GM10248 (cell line): ENCODE measurements around the gene MAP3K14.

Experiments used
- CTCF ChIA-PET: fragments of 300-600 bp; sonication (Branson Sonifier 250); formaldehyde crosslinking; extraction: SDS; loops from one replicate; lab custom pipeline; 2021; ENCODE audit warnings: antibody characterized with exemption; lab: Yijun Ruan, JAX
- POLR2A ChIA-PET: fragments of 350-650 bp; sonication (Branson Sonifier 250); formaldehyde crosslinking; extraction: SDS; loops from one replicate; lab custom pipeline; 2020; ENCODE audit warnings: antibody characterized with exemption; lab: Yijun Ruan, JAX
- DNase-seq: peaks from one replicate; pipeline ENCODE4 v3.0.0; 2012; ENCODE audit errors: extremely low spot score
- CTCF ChIP-seq: IDR thresholded peaks from 2 replicates; pipeline ENCODE4 v1.5.1; 2012; ENCODE audit warnings: mild to moderate bottlenecking, low read depth; ENCODE audit errors: extremely low read depth, missing control alignments, control extremely low read depth

Gene MAP3K14

GRCh38 chr17:45339646-45340605 lies 23.1 kb upstream of the MAP3K14 start:
- POLR2A ChIA-PET, result no interaction called here
- CTCF ChIA-PET, result interaction anchor here (0.7 to 1.7 kb wide), 3 partner anchors 9 to 63 kb away, joined by 3 to 5 read pairs (median 3); no protein-coding TSS in a partner anchor

GRCh38 chr17:45338996-45339535 lies 22.2 kb upstream of the MAP3K14 start:
- no peak for TF ChIP-seq CTCF
- DNase-seq, result no peak
- ChIA-PET CTCF (interaction anchor here (0.9 to 1.5 kb wide), 2 partner anchors 13 to 62 kb away, joined by 3 to 5 read pairs; no protein-coding TSS in a partner anchor), POLR2A (no interaction called here)

More at GRCh38 chr17:45339646-45340605, 23.1 kb upstream of the MAP3K14 start:
- TF ChIP-seq CTCF, result no peak
- DNase-seq, result no peak

DNA sequence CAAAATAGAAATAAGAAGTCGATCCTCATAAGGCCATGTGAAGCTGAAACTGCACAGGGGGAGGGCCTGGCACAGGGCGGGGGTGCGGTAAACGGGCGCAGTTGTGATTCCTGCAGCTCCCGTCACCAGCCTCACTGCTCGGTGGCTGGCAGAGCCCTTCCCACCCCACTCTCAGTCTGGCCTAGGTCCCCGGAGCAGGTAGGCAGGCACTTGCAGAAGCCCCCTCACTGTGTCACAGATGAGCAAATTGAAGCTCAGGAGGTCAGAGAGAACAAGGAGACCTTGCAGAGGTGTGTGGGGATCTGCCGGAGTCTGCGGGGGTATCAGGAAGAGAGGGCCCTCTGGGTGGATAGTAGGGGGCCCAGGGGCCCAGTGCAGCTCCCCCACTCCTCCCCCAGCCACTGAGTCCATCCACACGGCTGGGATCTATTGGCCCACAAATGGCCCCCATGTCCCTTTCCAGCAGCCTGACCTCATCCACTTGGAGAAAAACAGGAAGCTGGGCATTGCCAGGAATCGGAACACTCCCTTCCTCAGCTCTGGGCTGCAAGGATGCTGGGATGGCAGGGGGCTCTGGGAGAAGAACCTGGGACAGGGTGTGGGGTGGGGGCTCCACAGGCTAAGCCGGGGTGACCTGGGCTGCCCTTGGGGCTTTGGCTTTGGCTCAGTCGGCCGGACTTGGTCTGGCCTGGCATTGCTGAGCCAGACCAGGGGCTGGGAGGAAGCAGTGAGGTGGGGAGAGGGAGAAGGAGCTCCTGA lies 21.4 kb upstream of the MAP3K14 start:
- no peak for TF ChIP-seq CTCF
- ChIA-PET CTCF (interaction anchor here (0.9 to 1.5 kb wide), 3 partner anchors 12 to 119 kb away, joined by 3 to 5 read pairs (median 3); no protein-coding TSS in a partner anchor), POLR2A (no interaction called here)
- no peak for DNase-seq

DNA sequence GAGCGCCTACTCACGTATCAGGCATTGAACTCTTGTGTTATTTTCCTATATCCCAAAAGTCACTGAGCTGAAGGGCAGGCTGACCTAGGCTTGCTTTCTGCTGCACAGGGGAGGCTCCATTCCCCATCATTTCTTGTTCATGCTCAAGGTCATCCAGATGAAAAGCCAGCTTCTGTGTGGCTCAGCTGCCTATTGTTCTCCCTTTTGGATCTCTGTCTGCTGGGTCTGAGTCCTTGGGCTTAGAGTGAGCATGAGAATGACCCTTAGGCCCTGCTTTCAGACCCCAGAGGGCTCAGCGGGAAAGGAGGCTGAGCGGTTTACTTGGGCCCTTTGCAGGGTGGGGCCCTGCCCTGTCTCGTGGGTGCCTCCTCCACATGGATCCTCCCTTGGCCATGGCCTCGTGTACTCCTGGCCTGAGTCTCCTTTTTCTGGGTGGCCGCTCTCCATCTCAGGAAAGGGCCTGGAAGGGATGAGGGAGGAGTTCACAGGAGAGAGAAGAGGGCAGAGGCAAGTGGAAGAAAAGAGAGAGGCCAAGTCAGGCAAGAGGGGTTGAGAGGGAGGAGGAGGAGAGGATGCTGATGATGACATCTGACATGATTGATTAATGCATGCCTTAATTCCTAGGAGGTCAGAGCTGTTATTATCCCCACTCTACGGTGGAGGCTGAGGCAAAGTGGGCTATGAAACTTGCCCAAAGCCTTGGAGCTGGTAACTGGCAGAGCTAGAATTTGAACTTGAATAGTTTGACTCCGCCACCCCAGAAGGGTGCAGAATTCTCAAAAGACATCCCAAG lies 19.8 kb upstream of the MAP3K14 start:
- ChIA-PET POLR2A (interaction anchor here (1.2 kb wide), 1 partner anchor 37 kb away, joined by 3 read pairs; no protein-coding TSS in a partner anchor), CTCF (interaction anchor here (1.2 to 2.0 kb wide), 3 partner anchors 10 to 49 kb away, joined by 3 to 5 read pairs (median 4); no protein-coding TSS in a partner anchor)
- TF ChIP-seq CTCF, result no peak
- DNase-seq, result no peak

DNA sequence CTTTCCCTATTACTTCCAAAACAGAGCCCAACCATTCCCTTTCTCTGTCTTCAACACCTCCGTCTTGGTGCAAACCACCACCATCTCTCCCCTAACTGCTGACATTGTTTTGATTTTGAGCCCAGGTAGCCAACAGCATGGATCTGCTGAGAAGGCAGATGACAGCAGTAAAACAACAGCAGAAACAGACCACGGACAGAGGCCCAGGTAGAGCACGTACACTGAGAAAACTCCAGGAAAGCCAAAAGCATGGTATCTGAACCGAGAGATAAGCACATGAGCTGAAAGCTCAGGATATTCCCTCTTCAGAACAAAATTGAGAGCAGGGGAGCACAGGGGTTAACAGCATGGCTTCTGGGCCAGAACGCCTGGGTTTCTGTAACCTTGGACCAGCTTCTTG lies 18.9 kb upstream of the MAP3K14 start:
- TF ChIP-seq CTCF, result no peak
- POLR2A ChIA-PET, result interaction anchor here (1.2 kb wide), 1 partner anchor 38 kb away, joined by 3 read pairs; no protein-coding TSS in a partner anchor
- no peak for DNase-seq
- CTCF ChIA-PET, result interaction anchor here (1.2 to 2.1 kb wide), 5 partner anchors 9 to 49 kb away, joined by 3 to 8 read pairs (median 5); no protein-coding TSS in a partner anchor
